AG04450 (cell line): Measurements from ENCODE around the gene CNNM2. TPM values are rescaled to one million over a fixed set of nuclear protein-coding genes. Genes with fewer than 3 reads are reported as not detected.

Source experiments
- CTCF ChIA-PET: fragments of 300-600, 350-600 bp; formaldehyde crosslinking; extraction: SDS; loops from one replicate; lab custom pipeline; 2022; ENCODE audit warnings: antibody characterized with exemption, inconsistent platforms; lab: Charles Lee
- POLR2A ChIA-PET: fragments of 350-600 bp; formaldehyde crosslinking; extraction: SDS; loops from one replicate; lab custom pipeline; 2021; ENCODE audit warnings: antibody characterized with exemption, inconsistent platforms; lab: Yijun Ruan, JAX
- DNase-seq: peaks from one replicate; pipeline ENCODE4 v3.0.0-alpha.2; 2011; ENCODE audit warnings: low read depth, low spot score
- H3K27ac ChIP-seq: one replicate; pipeline ENCODE4 v1.5.1; 2012; ENCODE audit warnings: low read depth, low read length, control low read depth
- H3K27me3 ChIP-seq: one replicate; pipeline ENCODE4 v1.6.0; 2012; ENCODE audit warnings: low read length; ENCODE audit not compliant: control insufficient read depth, insufficient read depth
- H3K4me3 ChIP-seq: 2 replicates; pipeline ENCODE4 v1.5.1; 2011; ENCODE audit warnings: mild to moderate bottlenecking, low read depth, low read length, control low read depth
- H3K9me3 ChIP-seq: 2 replicates; pipeline ENCODE4 v1.5.1; 2012; ENCODE audit warnings: low read length; ENCODE audit not compliant: control insufficient read depth, insufficient read depth
- polyA plus RNA-seq: library from polyadenylated mRNA; depleted of rRNA; stranded (reverse); fragments of >200 nt; gene quantifications from 2 replicates; pipeline ENCODE4 v1.2.3, GENCODE V29; 2011
- TF ChIP-seq, protein P1 (sequence below): IDR thresholded peaks from 2 replicates; pipeline ENCODE4 v1.5.1; 2011; ENCODE audit warnings: low read depth, low read length, control low read depth, inconsistent platforms

The CNNM2 gene
- polyA plus RNA-seq, 1 experiment = 5.2 TPM

DNA sequence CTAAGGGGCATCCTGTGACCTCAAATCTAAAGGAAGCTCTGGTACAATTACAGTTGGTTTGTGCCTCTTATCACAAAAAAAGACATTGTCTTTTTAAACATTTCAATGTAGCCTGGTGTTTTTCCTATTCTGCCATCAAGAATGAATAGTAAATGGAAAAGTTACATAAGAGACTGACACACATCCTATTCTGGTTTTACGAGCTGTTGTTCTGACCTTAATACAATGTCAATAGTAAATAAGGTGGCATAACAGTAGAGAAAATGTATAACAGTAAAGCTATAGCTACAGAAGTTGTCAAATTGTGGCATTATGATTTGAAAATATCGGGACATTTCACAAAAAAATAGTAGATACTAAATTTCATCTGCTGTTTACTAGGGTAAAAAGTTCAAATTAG is 186.6 kb downstream of the CNNM2 start:
- TF ChIP-seq, protein P1, sequence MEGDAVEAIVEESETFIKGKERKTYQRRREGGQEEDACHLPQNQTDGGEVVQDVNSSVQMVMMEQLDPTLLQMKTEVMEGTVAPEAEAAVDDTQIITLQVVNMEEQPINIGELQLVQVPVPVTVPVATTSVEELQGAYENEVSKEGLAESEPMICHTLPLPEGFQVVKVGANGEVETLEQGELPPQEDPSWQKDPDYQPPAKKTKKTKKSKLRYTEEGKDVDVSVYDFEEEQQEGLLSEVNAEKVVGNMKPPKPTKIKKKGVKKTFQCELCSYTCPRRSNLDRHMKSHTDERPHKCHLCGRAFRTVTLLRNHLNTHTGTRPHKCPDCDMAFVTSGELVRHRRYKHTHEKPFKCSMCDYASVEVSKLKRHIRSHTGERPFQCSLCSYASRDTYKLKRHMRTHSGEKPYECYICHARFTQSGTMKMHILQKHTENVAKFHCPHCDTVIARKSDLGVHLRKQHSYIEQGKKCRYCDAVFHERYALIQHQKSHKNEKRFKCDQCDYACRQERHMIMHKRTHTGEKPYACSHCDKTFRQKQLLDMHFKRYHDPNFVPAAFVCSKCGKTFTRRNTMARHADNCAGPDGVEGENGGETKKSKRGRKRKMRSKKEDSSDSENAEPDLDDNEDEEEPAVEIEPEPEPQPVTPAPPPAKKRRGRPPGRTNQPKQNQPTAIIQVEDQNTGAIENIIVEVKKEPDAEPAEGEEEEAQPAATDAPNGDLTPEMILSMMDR = no peak
- POLR2A ChIA-PET = no interaction called here
- H3K9me3 ChIP-seq = no peaks in the 10 kb centered on the region
- CTCF ChIA-PET = interaction anchor here (4.7 kb wide), 1 partner anchor 140 kb away, joined by 27 read pairs; no protein-coding TSS in a partner anchor
- no peak for DNase-seq
- no peak overlapping the region for H3K27ac ChIP-seq
- no peaks in the 10 kb centered on the region for H3K27me3 ChIP-seq
- H3K4me3 ChIP-seq = no peak overlapping the region

GRCh38 chr10:103105462-103105861 is 187.4 kb downstream of the CNNM2 start:
- ChIA-PET POLR2A (no interaction called here), CTCF (interaction anchor here (1.8 kb wide), 1 partner anchor 139 kb away, joined by 10 read pairs; no protein-coding TSS in a partner anchor)
- no peak for DNase-seq
- H3K9me3 ChIP-seq = no peaks in the 10 kb centered on the region
- no peak overlapping the region for H3K27ac ChIP-seq
- no peak overlapping the region for H3K4me3 ChIP-seq
- TF ChIP-seq, protein P1 = no peak
- H3K27me3 ChIP-seq = no peaks in the 10 kb centered on the region

- CTCF ChIA-PET = interaction anchor here (0.6 to 1.8 kb wide), 3 partner anchors 18 to 190 kb away, joined by 4 to 10 read pairs (median 6); no protein-coding TSS in a partner anchor
- TF ChIP-seq, protein P1 = no peak
Observed at GRCh38 chr10:103106539-103106938, 188.4 kb downstream of the CNNM2 start.

DNA sequence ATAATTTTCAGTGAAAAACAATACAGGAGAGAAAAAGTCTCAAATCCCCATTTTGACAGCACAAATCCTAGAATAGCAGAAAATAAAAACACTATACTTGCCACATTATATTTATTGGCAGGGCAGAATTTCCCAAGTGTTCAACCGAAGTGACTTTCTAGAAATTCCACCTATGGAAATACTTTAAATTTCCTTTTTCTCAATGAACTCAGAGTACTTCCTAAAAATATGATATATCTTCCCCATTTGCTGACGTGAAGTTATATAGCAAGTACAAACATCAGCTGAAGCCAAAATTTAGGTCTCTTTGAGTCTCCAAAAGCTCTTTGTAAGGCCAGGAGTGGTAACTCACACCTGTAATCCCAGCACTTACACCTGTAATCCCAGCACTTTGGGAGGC is 191.7 kb downstream of the CNNM2 start:
- DNase-seq = no peak
- TF ChIP-seq, protein P1 = no peak
- H3K4me3 ChIP-seq = no peak overlapping the region
- H3K27me3 ChIP-seq = no peaks in the 10 kb centered on the region
- ChIA-PET POLR2A (interaction anchor here (0.6 to 1.1 kb wide), 2 partner anchors 59 to 1004 kb away, joined by 3 to 6 read pairs; no protein-coding TSS in a partner anchor), CTCF (interaction anchor here (0.9 to 3.9 kb wide), 3 partner anchors 129 to 275 kb away, joined by 3 to 22 read pairs (median 4); no protein-coding TSS in a partner anchor)
- H3K9me3 ChIP-seq = no peaks in the 10 kb centered on the region
- H3K27ac ChIP-seq = no peak overlapping the region

More at GRCh38 chr10:103106539-103106938, 188.4 kb downstream of the CNNM2 start:
- Histone ChIP-seq H3K27me3 (no peaks in the 10 kb centered on the region), H3K9me3 (no peaks in the 10 kb centered on the region), H3K27ac (no peak overlapping the region), H3K4me3 (no peak overlapping the region)
- DNase-seq = no peak
- POLR2A ChIA-PET = no interaction called here

GRCh38 chr10:103110407-103110806 is 192.3 kb downstream of the CNNM2 start:
- H3K9me3 ChIP-seq = no peaks in the 10 kb centered on the region
- H3K27ac ChIP-seq = no peak overlapping the region
- no peaks in the 10 kb centered on the region for H3K27me3 ChIP-seq
- POLR2A ChIA-PET = interaction anchor here (0.6 to 1.1 kb wide), 2 partner anchors 58 to 1004 kb away, joined by 3 to 6 read pairs; no protein-coding TSS in a partner anchor
- no peak overlapping the region for H3K4me3 ChIP-seq
- TF ChIP-seq, protein P1 = no peak
- CTCF ChIA-PET = interaction anchor here (0.9 to 3.9 kb wide), 4 partner anchors 8 to 275 kb away, joined by 3 to 22 read pairs (median 4); no protein-coding TSS in a partner anchor
- no peak for DNase-seq
